Measurements from ENCODE around the gene RHBDL1.

Gene RHBDL1

GRCh38 chr16:642189-643049 is 33.1 kb upstream of the RHBDL1 start:
- H3K27ac ChIP-seq (ENCODE audit: low read length): no peak overlapping the region
- no peak for TF ChIP-seq EZH2 (IDR thresholded peaks at IDR 0.05; ENCODE audit: borderline replicate concordance, low read depth, low read length, severe bottlenecking)
- TF ChIP-seq, protein P1, sequence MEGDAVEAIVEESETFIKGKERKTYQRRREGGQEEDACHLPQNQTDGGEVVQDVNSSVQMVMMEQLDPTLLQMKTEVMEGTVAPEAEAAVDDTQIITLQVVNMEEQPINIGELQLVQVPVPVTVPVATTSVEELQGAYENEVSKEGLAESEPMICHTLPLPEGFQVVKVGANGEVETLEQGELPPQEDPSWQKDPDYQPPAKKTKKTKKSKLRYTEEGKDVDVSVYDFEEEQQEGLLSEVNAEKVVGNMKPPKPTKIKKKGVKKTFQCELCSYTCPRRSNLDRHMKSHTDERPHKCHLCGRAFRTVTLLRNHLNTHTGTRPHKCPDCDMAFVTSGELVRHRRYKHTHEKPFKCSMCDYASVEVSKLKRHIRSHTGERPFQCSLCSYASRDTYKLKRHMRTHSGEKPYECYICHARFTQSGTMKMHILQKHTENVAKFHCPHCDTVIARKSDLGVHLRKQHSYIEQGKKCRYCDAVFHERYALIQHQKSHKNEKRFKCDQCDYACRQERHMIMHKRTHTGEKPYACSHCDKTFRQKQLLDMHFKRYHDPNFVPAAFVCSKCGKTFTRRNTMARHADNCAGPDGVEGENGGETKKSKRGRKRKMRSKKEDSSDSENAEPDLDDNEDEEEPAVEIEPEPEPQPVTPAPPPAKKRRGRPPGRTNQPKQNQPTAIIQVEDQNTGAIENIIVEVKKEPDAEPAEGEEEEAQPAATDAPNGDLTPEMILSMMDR (IDR thresholded peaks at IDR 0.05; ENCODE audit: borderline replicate concordance, extremely low read depth, low read length, poor library complexity, severe bottlenecking): no peak
- peak overlapping the region; percentile 57 for H3K9ac ChIP-seq (ENCODE audit: low read depth, low read length)
- H3K4me1 ChIP-seq (ENCODE audit: insufficient read depth, low read length): peaks cover 28% of the 10 kb centered on the region
- H2AFZ ChIP-seq (ENCODE audit: low read depth, low read length): peak overlapping the region; percentile 49; the same call in 1 of the 2 replicates
- peak overlapping the region; percentile 80 for H3K4me2 ChIP-seq (ENCODE audit: insufficient read depth, low read length)
- 0 out of 3 replicates have a peak, but pooled peaks have one; percentile 1 for ATAC-seq (ENCODE audit: insufficient read depth, low read depth)
- no peaks in the 10 kb centered on the region for H3K27me3 ChIP-seq (ENCODE audit: insufficient read depth, low read length, poor library complexity)
- H3K9me3 ChIP-seq (ENCODE audit: insufficient read depth, low read length, severe bottlenecking): no peaks in the 10 kb centered on the region
- H3K79me2 ChIP-seq (ENCODE audit: insufficient read depth, low read length): peaks cover 6% of the 10 kb centered on the region; the same call in 1 of the 2 replicates
- H3K36me3 ChIP-seq (ENCODE audit: insufficient read depth, low read length): no peaks in the 10 kb centered on the region
- peak overlapping the region; percentile 12 to 63; a peak in 3 of 4 replicates for H3K4me3 ChIP-seq (ENCODE audit: low read depth in 1 of 2, low read length in 2 of 2)
- no peak for DNase-seq
- H4K20me1 ChIP-seq (ENCODE audit: insufficient read depth, low read length): 0 out of 2 replicates have a peak, but pooled peaks cover under 1% of the 10 kb centered on the region

DNA sequence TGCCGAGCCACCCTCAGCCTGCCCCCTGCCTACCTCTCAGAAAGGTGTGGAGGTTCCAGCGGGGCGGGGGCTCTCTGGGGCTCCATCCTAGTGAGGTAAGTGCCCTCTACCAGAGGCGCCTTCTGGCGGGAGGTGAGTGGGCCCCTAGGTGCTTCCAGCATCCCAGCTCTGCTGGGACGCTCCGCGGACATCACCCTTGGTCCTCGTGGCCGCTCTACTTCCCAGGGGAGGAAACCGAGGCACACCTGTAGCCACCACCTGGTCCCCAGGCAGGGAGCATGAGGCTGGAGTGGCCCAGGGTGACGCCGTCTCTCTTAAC is 32.5 kb upstream of the RHBDL1 start:
- H3K36me3 ChIP-seq (ENCODE audit: insufficient read depth, low read length): no peaks in the 10 kb centered on the region
- no peak overlapping the region for H3K27ac ChIP-seq (ENCODE audit: low read length)
- H2AFZ ChIP-seq (ENCODE audit: low read depth, low read length): no peak overlapping the region
- H4K20me1 ChIP-seq (ENCODE audit: insufficient read depth, low read length): 0 out of 2 replicates have a peak, but pooled peaks cover 3% of the 10 kb centered on the region
- no peak for TF ChIP-seq EZH2 (IDR thresholded peaks at IDR 0.05; ENCODE audit: borderline replicate concordance, low read depth, low read length, severe bottlenecking)
- TF ChIP-seq, protein P1 (IDR thresholded peaks at IDR 0.05; ENCODE audit: borderline replicate concordance, extremely low read depth, low read length, poor library complexity, severe bottlenecking): no peak
- peak overlapping the region; percentile 57 for H3K9ac ChIP-seq (ENCODE audit: low read depth, low read length)
- H3K9me3 ChIP-seq (ENCODE audit: insufficient read depth, low read length, severe bottlenecking): no peaks in the 10 kb centered on the region
- ATAC-seq (ENCODE audit: insufficient read depth, low read depth): no peak
- no peaks in the 10 kb centered on the region for H3K27me3 ChIP-seq (ENCODE audit: insufficient read depth, low read length, poor library complexity)
- peaks cover 12% of the 10 kb centered on the region for H3K79me2 ChIP-seq (ENCODE audit: insufficient read depth, low read length)
- DNase-seq: no peak
- peak overlapping the region in 1 of 2 experiments; percentile 63; a peak in 3 of 4 replicates for H3K4me3 ChIP-seq (ENCODE audit: low read depth in 1 of 2, low read length in 2 of 2)
- peak overlapping the region; percentile 80 for H3K4me2 ChIP-seq (ENCODE audit: insufficient read depth, low read length)
- peaks cover 30% of the 10 kb centered on the region for H3K4me1 ChIP-seq (ENCODE audit: insufficient read depth, low read length)

- Histone ChIP-seq H3K27me3 (ENCODE audit: insufficient read depth, low read length, poor library complexity) (no peaks in the 10 kb centered on the region), H3K27ac (ENCODE audit: low read length) (no peak overlapping the region), H3K36me3 (ENCODE audit: insufficient read depth, low read length) (no peaks in the 10 kb centered on the region), H3K9ac (ENCODE audit: low read depth, low read length) (no peak overlapping the region), H3K4me1 (ENCODE audit: insufficient read depth, low read length) (peaks cover 37% of the 10 kb centered on the region), H2AFZ (ENCODE audit: low read depth, low read length) (no peak overlapping the region), H3K9me3 (ENCODE audit: insufficient read depth, low read length, severe bottlenecking) (no peaks in the 10 kb centered on the region), H3K79me2 (ENCODE audit: insufficient read depth, low read length) (peaks cover 24% of the 10 kb centered on the region), H3K4me2 (ENCODE audit: insufficient read depth, low read length) (no peak overlapping the region), H3K4me3 (ENCODE audit: low read depth in 1 of 2, low read length in 2 of 2) (no peak overlapping the region), H4K20me1 (ENCODE audit: insufficient read depth, low read length) (0 out of 2 replicates have a peak, but pooled peaks cover 3% of the 10 kb centered on the region)
- ATAC-seq (ENCODE audit: insufficient read depth, low read depth) (no peak), DNase-seq (no peak)
- no peak for TF ChIP-seq EZH2 (IDR thresholded peaks at IDR 0.05; ENCODE audit: borderline replicate concordance, low read depth, low read length, severe bottlenecking)
- TF ChIP-seq, protein P1 (IDR thresholded peaks at IDR 0.05; ENCODE audit: borderline replicate concordance, extremely low read depth, low read length, poor library complexity, severe bottlenecking): no peak
These were observed 30.9 kb upstream of the RHBDL1 start for GRCh38 chr16:644556-644955.
